ENCODE measurements around the gene KLK3. TPM values are rescaled to one million over a fixed set of nuclear protein-coding genes. Genes with fewer than 3 reads are reported as not detected.

KLK3 gene
- total RNA-seq, 3 donors from 2014 or later (not counting 1 experiment from before 2014, with no cell fraction given): not detected

GRCh38 chr19:50844296-50844935, 10.3 kb upstream of the KLK3 start:
- no peak overlapping the region for H3K4me3 ChIP-seq (ENCODE audit: low read length)
- no peak overlapping the region for H3K4me3 Mint-ChIP-seq
- peaks cover 0 to 3% of the 10 kb centered on the region in 2 donors for H3K9me3 Mint-ChIP-seq
- H3K36me3 Mint-ChIP-seq: peaks cover 7% of the 10 kb centered on the region
- no peaks in the 10 kb centered on the region for H3K4me1 ChIP-seq (ENCODE audit: control insufficient read depth, insufficient read depth, low read length)
- ATAC-seq: no peak
- no peak for TF ChIP-seq CTCF (IDR thresholded peaks at IDR 0.05)
- DNase-seq: no peak
- H3K27me3 ChIP-seq (ENCODE audit: control insufficient read depth, insufficient read depth, low read length): no peaks in the 10 kb centered on the region
- no peak overlapping the region for H3K27ac Mint-ChIP-seq
- H3K27ac ChIP-seq (ENCODE audit: low read length): no peak overlapping the region
- intact Hi-C loops (cut with micrococcal nuclease): no loop called here
- H3K9me3 ChIP-seq (ENCODE audit: control insufficient read depth, insufficient read depth, low read length): peaks cover 4% of the 10 kb centered on the region
- 68% methylated on average over 8 of the region's 8 CpGs for WGBS (ENCODE audit: insufficient coverage)
- no peaks in the 10 kb centered on the region for H3K36me3 ChIP-seq (ENCODE audit: control insufficient read depth, insufficient read depth, low read length)
- H3K27me3 Mint-ChIP-seq (ENCODE audit: low read depth in 2 of 2): peaks cover 10 to 26% of the 10 kb centered on the region in 2 donors
- no peaks in the 10 kb centered on the region for H3K4me1 Mint-ChIP-seq

GRCh38 chr19:50850738-50851137, 4.0 kb upstream of the KLK3 start:
- no peak for DNase-seq
- H3K4me1 ChIP-seq (ENCODE audit: control insufficient read depth, insufficient read depth, low read length): no peaks in the 10 kb centered on the region
- no peaks in the 10 kb centered on the region for H3K36me3 ChIP-seq (ENCODE audit: control insufficient read depth, insufficient read depth, low read length)
- intact Hi-C loops (cut with micrococcal nuclease): no loop called here
- no peaks in the 10 kb centered on the region for H3K27me3 ChIP-seq (ENCODE audit: control insufficient read depth, insufficient read depth, low read length)
- no peak for ATAC-seq
- Mint-ChIP-seq H3K9me3 (no peaks in the 10 kb centered on the region), H3K4me1 (no peaks in the 10 kb centered on the region), H3K27me3 (ENCODE audit: low read depth in 2 of 2) (peaks cover 9 to 18% of the 10 kb centered on the region in 2 donors), H3K36me3 (no peaks in the 10 kb centered on the region), H3K4me3 (no peak overlapping the region), H3K27ac (no peak overlapping the region)
- H3K4me3 ChIP-seq (ENCODE audit: low read length): no peak overlapping the region
- TF ChIP-seq CTCF (IDR thresholded peaks at IDR 0.05): no peak
- no peaks in the 10 kb centered on the region for H3K9me3 ChIP-seq (ENCODE audit: control insufficient read depth, insufficient read depth, low read length)
- 52% methylated on average over 2 of the region's 3 CpGs for WGBS (ENCODE audit: insufficient coverage)
- no peak overlapping the region for H3K27ac ChIP-seq (ENCODE audit: low read length)

GRCh38 chr19:50851620-50852019, 3.1 kb upstream of the KLK3 start:
- no peaks in the 10 kb centered on the region for H3K27me3 ChIP-seq (ENCODE audit: control insufficient read depth, insufficient read depth, low read length)
- H3K27me3 Mint-ChIP-seq (ENCODE audit: low read depth in 2 of 2): peaks cover 12 to 25% of the 10 kb centered on the region in 2 donors
- ATAC-seq (no peak), DNase-seq (no peak)
- no peaks in the 10 kb centered on the region for H3K4me1 Mint-ChIP-seq
- intact Hi-C loops (cut with micrococcal nuclease): no loop called here
- H3K36me3 ChIP-seq (ENCODE audit: control insufficient read depth, insufficient read depth, low read length): no peaks in the 10 kb centered on the region
- 80% methylated on average over 4 of the region's 4 CpGs for WGBS (ENCODE audit: insufficient coverage)
- no peaks in the 10 kb centered on the region for H3K36me3 Mint-ChIP-seq
- H3K27ac Mint-ChIP-seq: no peak overlapping the region
- H3K9me3 ChIP-seq (ENCODE audit: control insufficient read depth, insufficient read depth, low read length): no peaks in the 10 kb centered on the region
- TF ChIP-seq CTCF (IDR thresholded peaks at IDR 0.05): no peak
- no peaks in the 10 kb centered on the region for H3K9me3 Mint-ChIP-seq
- no peak overlapping the region for H3K4me3 ChIP-seq (ENCODE audit: low read length)
- H3K4me3 Mint-ChIP-seq: no peak overlapping the region
- no peak overlapping the region for H3K27ac ChIP-seq (ENCODE audit: low read length)
- no peaks in the 10 kb centered on the region for H3K4me1 ChIP-seq (ENCODE audit: control insufficient read depth, insufficient read depth, low read length)

- no peaks in the 10 kb centered on the region for H3K9me3 Mint-ChIP-seq
- ATAC-seq (no peak), DNase-seq (no peak)
- H3K4me1 Mint-ChIP-seq: no peaks in the 10 kb centered on the region
- H3K36me3 Mint-ChIP-seq: no peaks in the 10 kb centered on the region
- Histone ChIP-seq H3K27me3 (ENCODE audit: control insufficient read depth, insufficient read depth, low read length) (no peaks in the 10 kb centered on the region), H3K9me3 (ENCODE audit: control insufficient read depth, insufficient read depth, low read length) (no peaks in the 10 kb centered on the region), H3K4me1 (ENCODE audit: control insufficient read depth, insufficient read depth, low read length) (no peaks in the 10 kb centered on the region), H3K27ac (ENCODE audit: low read length) (no peak overlapping the region), H3K4me3 (ENCODE audit: low read length) (no peak overlapping the region), H3K36me3 (ENCODE audit: control insufficient read depth, insufficient read depth, low read length) (no peaks in the 10 kb centered on the region)
- H3K27me3 Mint-ChIP-seq (ENCODE audit: low read depth in 2 of 2): peaks cover 33 to 38% of the 10 kb centered on the region in 2 donors
- H3K27ac Mint-ChIP-seq: no peak overlapping the region
- TF ChIP-seq CTCF (IDR thresholded peaks at IDR 0.05): no peak
- WGBS (ENCODE audit: insufficient coverage): 72% methylated on average over 6 of the region's 6 CpGs
- intact Hi-C loops (cut with micrococcal nuclease): no loop called here
- H3K4me3 Mint-ChIP-seq: no peak overlapping the region
Measured at GRCh38 chr19:50857366-50857765, 2.7 kb downstream of the KLK3 start.

Measured in natural killer cell (primary cell).